GM20431 (cell line): ENCODE results near the gene PLEKHA3.
"Not testable (repeated sequence)": the region's sequence is repeated elsewhere in the genome, so short reads cannot be mapped to it uniquely, and the experiment has no call there.

ENCODE experiments used
- in situ Hi-C: fragments of 300-500 bp; cut with MseI, MboI; formaldehyde crosslinking; loops from one replicate; pipeline ENCODE4 v1.15.0; 2020; ENCODE audit warnings: low sequenced_read_pairs; ENCODE audit not compliant: unreplicated experiment

PLEKHA3 gene

GRCh38 chr2:178480227-178481181 lies at the start of gene PLEKHA3:
Gene PLEKHA3 (plus strand): TSS chr2:178480457. CDS start chr2:178480870, 413 bp downstream.
- in situ Hi-C loops = no loop called here

GRCh38 chr2:178436662-178437061 lies 43.6 kb upstream of the PLEKHA3 start:
- in situ Hi-C loops = no loop called here

GRCh38 chr2:178441426-178441825 lies 38.8 kb upstream of the PLEKHA3 start:
- in situ Hi-C loops = no loop called here

GRCh38 chr2:178448968-178449661 lies 31.1 kb upstream of the PLEKHA3 start:
- in situ Hi-C loops = no loop called here

GRCh38 chr2:178449700-178450523 lies 30.3 kb upstream of the PLEKHA3 start:
- in situ Hi-C loops = no loop called here

- in situ Hi-C loops = no loop called here
These were observed 29.8 kb upstream of the PLEKHA3 start for GRCh38 chr2:178450524-178450773.

GRCh38 chr2:178450774-178451525 lies 29.3 kb upstream of the PLEKHA3 start, which contains the start of the genes PJVK and PRKRA:
Gene PJVK (plus strand): TSS chr2:178451378. CDS start chr2:178453410, 2,032 bp downstream.
Gene PRKRA (minus strand): TSS chr2:178451175. CDS start chr2:178451030, 145 bp downstream.
- in situ Hi-C loops = no loop called here

GRCh38 chr2:178452334-178452733 lies 27.9 kb upstream of the PLEKHA3 start:
- in situ Hi-C loops = no loop called here

GRCh38 chr2:178452870-178453269 lies 27.4 kb upstream of the PLEKHA3 start:
- in situ Hi-C loops = no loop called here

- in situ Hi-C loops = no loop called here
These were observed 24.3 kb upstream of the PLEKHA3 start for GRCh38 chr2:178455947-178456346.

- in situ Hi-C loops = no loop called here
These were observed 22.8 kb upstream of the PLEKHA3 start for GRCh38 chr2:178457390-178457886.

- in situ Hi-C loops = no loop called here
These were observed 10.9 kb upstream of the PLEKHA3 start for GRCh38 chr2:178469219-178469849.

- in situ Hi-C loops = not testable (repeated sequence)
These were observed 8.9 kb upstream of the PLEKHA3 start for GRCh38 chr2:178471313-178471712.

- in situ Hi-C loops = no loop called here
These were observed 6.9 kb upstream of the PLEKHA3 start for GRCh38 chr2:178473373-178473772.

- in situ Hi-C loops = no loop called here
These were observed 6.3 kb upstream of the PLEKHA3 start for GRCh38 chr2:178473931-178474330.

- in situ Hi-C loops = no loop called here
These were observed 5.7 kb upstream of the PLEKHA3 start for GRCh38 chr2:178474560-178474959.

- in situ Hi-C loops = no loop called here
These were observed 3.8 kb upstream of the PLEKHA3 start for GRCh38 chr2:178476477-178476876.

GRCh38 chr2:178477443-178478129 lies 2.7 kb upstream of the PLEKHA3 start:
- in situ Hi-C loops = no loop called here

GRCh38 chr2:178478130-178478438 lies 2.2 kb upstream of the PLEKHA3 start:
- in situ Hi-C loops = no loop called here
